GM21447 (cell line): ENCODE data around the gene PARD3B.

Experiments
- ATAC-seq: cut with Tn5 transposase; IDR thresholded peaks from one replicate; pipeline ENCODE4 v1.9.1; 2021; ENCODE audit not compliant: unreplicated experiment

PARD3B gene

DNA sequence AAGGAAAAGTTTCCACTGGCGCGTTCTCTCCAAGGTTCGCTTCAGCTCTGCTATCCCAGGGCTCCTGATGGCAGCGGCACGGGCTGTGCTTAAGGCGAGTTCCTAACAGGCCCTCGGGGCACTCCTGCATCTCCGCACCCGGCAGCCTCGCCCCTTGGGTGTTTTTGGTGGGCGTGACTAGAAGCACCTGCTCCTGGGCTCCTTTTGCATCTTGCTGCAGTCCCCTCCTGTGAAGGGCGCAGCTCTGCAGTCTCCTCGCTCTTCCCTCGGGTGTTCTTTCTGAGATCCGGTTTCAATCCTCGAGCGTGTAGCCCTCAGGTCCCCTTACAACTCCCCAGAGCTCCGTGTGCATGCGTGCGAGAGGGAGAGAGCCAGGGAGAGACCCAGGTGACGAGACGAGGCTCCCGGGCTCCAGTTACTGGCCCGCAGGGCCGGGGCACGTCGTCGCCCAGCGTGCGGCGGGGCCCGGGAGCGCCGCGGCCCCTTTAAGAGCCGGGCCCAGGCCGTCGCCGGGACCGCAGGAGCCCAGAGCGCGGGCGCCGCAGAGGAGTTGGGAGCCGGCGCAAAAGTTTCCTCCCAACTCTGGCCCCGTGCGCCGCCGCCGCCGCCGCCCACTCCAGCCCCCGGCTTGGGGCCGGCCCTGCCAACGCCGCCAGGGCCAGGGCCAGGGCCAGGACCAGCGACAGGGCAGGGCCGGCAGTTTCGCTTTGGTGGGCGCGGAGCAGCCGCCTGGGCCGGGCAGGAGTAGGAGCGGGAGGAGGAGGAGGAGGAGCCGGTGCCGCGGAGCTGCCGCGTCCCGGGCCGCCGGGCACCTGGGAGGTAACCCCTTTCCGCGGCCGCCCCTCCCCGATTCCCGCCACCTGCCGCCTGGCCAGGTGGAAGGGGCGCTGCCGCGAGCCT lies at the start of gene PARD3B:
Gene PARD3B, plus strand, starts transcription at position 515 of the 900 bp plus-strand sequence. CDS start 525 bp downstream, outside the sequence.
- ATAC-seq = peak; percentile 54

DNA sequence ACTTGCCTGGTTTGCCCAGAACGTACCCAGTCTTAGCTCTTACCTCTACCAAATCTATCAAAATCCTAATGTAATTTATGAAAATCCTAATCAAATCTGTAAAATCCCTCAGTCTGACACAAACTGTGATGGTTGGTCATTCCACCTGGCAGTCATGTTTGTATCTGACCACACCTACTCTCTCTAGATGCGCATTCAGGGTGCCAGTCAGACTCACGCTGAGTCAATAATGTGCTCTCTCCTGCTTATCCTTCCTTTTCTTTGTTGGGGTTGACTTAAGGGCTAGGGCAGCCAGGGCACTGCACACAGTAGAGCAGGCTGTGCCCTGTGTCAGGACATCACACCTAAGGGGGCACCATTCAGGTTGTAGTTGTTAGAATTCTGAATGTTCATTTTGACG lies 48.5 kb upstream of the PARD3B start:
- no peak for ATAC-seq

DNA sequence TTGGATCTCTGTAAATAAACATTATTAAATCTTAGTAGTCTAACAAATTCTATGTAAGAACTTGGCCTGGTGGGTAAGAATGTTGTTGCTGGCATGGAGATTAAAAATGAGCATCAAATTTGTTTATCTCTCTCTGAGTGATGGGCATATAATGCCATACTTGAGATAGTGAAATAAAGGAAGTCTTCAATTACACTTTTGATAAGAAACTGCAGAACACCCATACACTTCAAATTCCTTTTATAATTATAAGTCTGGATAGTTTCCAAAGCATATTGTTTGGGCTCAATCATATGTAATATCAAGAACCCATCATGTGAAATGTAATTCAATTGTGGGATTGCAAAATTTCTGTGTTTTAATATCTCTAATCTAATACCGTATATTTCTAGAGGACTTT lies 47.4 kb upstream of the PARD3B start:
- no peak for ATAC-seq

DNA sequence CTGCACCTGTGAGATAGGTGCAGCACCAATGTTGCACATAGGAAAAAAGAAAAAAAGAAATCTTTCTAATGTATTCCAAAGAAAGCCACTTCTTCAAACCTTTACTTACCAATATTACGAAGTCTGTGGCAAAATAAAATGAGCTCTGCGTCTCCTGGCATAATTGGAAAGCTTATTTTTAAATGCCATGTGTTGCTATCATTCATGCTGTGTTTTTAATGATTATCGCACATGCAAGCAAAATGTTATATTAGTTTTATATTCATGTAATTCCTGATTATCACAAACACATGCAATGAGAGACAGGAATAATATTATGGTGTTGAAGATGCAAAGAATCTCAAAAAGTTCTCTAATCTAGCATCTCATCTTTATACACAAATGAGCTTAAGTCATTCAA lies 47.0 kb upstream of the PARD3B start:
- no peak for ATAC-seq

DNA sequence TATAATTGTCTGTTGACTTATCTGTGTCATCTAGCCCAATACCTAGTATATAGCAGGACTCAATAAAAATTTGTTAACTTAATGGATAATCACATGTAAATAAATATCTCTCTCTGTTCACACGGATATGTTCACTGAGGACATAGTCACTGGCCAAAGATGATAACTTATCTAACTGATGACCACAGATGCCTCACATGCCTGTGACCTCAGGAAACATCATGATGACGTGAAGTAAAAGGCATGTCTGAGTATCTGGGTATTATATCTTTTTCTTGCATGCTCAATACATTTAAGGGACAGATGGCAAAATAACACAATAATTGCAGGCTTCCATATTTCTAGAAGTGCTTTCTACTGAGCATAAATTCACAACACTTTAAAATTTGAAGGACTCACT lies 41.4 kb upstream of the PARD3B start:
- no peak for ATAC-seq

DNA sequence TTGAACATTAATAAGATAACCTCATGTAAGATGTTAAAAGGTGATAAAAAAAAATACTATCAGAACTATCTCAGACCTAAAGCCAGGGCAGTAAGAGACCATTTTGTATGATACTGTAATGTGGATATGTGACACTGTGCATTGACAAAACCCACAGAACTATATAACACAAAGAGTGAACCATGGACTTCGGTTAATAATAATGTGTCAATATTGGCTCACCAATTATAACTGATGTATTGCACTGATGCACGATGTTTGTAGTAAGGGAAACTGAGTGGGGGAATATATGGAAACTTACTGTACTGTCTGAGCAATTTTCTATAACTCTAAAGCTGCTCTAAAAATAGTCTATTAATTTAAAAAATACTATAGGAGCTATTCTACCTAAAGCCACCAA lies 40.7 kb upstream of the PARD3B start:
- no peak for ATAC-seq

GRCh38 chr2:204505488-204505887 lies 39.8 kb upstream of the PARD3B start:
- ATAC-seq = no peak

GRCh38 chr2:204505946-204506345 lies 39.3 kb upstream of the PARD3B start:
- no peak for ATAC-seq

- no peak for ATAC-seq
Observed at GRCh38 chr2:204507636-204508035, 37.6 kb upstream of the PARD3B start.

DNA sequence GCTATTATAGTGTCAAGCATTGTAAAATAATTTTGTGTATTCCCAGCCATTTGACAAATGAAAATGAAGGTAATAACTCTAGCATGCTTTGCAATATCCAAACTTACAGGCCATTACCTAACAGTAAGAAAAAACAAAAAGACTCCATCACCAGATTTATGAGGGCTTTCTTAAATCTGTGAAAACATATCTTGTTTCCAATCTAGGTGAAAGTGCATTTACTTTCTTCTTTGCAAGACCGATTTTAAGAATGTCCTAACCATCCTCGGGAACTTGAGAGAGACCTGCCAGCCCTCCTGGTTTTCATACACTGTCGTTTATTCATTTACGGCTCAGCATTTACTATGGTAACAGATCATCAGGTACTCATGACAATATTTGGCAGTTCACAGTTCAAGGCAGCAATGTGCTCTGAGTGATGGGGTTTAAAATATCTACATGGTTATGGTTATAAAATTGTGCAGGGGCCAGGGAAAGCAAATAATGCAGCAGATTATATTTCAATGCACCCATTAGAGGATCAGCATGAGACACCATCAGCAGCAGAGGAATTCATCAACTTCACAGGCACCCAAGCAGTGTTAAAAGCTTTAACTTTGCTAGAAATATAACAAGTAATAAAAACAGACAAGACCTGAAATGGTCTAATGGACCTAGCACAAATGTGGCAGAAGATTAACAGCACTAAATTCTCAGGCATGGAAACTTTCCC lies 34.4 kb upstream of the PARD3B start:
- ATAC-seq = no peak

DNA sequence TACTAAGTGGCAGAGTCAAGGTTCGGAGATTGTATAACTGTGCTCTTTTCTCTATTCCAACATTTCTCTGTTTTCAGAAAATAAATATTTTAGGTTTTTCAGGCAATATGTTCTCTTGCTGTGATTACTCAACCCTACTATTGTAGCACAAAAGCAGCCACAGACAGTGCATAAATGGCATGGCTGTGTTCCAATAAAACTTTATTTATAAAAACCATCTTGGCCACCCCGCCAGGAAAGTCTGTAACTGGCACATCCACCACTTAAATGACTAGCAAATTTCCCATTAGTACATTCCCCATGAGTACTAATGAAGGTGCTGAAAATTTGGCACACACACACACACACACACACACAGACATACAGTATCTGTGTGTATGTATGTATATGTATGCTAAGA lies 30.8 kb upstream of the PARD3B start:
- no peak for ATAC-seq

- no peak for ATAC-seq
Observed at GRCh38 chr2:204515416-204515815, 29.9 kb upstream of the PARD3B start.

DNA sequence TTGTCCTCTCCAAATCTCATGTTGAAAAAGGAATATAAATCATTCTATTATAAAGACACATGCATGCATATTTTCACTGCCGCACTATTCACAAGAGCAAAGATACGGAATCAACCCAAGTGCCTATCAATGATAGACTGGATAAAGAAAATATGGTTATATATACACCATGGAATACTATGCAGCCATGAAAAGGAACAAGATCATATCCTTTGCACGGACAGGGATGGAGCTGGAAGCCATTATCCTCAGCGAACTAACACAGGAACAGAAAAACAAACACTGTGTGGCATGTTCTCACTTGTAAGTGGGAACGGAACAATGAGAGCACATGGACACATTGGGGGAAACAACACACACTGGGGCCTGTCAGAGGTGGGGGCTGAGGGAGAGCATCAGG lies 28.1 kb upstream of the PARD3B start:
- no peak for ATAC-seq

GRCh38 chr2:204529795-204530463 lies 15.3 kb upstream of the PARD3B start:
- no peak for ATAC-seq

GRCh38 chr2:204530464-204530805 lies 14.8 kb upstream of the PARD3B start:
- ATAC-seq = no peak

DNA sequence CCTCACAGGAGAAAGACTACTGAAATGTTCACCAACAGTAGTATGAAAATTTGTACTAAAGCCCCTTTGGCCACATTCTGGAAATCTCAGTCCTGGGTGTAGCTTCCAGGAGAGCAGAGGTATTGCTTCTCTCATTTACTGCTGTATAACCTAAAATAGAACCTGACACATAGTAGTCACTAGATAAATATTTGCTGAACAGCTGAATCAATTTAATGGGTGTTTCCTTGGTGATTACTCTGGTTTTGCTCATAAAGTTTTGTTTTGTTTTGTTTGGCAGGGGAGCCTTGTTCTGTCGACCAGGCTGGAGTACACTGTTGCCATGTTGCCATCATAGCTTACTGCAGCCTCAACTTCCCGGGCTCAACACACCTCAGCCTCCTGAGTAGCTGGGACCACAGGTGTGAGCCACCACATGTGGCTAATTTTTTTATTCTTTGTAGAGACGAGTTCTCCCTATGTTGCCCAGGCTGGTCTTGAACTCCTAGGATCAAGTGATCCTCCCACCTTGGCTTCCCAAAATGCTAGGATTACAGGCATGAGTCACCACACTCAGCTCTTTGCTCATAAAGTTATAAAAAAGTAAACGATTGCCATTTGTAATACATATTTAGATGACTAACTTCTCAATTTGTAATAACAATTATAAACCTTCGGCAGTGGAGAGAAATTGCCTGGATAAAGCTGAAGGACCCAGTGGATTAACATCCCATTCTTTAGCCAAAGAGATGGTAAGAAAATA lies 11.5 kb upstream of the PARD3B start:
- ATAC-seq = no peak

DNA sequence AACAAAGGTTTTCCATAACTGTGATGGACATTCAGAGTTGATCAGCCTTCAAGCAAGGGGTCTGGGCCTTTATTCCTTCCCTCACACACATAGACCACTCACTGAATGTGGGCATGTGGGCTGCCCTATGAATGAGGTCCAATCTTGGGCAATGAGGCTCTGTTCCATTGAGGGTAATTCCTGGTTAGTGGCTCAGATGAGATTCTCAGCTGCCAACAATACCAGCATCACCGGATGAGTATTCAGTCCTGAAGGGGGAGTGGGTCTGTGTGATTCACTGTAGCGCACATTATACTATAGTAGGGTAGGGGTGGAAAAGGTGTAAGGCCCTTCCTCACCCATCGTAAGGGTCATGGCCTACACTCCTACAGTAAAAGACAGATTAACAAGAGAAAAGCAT lies 9.9 kb upstream of the PARD3B start:
- ATAC-seq = no peak

DNA sequence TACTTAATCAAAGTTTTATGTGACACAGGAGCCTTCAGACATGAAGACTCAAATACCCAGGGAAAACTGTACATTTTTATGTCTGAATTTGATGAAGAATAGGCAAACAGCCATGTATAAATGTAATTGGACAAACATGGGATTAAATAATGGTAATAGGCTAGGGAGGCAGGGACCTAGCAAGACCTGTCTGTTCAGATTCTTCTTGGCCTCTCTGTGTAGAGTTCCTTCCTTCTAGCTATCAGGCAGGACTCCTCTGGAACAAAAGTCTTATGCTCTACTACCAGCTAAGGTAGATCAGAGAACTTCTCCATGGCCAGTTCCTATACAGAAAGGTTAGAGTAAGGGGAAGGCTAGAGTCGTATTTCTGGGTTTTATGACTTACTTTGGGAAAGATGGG lies 9.5 kb upstream of the PARD3B start:
- ATAC-seq = no peak

- ATAC-seq = no peak
Observed at GRCh38 chr2:204538182-204539018, 6.9 kb upstream of the PARD3B start.

DNA sequence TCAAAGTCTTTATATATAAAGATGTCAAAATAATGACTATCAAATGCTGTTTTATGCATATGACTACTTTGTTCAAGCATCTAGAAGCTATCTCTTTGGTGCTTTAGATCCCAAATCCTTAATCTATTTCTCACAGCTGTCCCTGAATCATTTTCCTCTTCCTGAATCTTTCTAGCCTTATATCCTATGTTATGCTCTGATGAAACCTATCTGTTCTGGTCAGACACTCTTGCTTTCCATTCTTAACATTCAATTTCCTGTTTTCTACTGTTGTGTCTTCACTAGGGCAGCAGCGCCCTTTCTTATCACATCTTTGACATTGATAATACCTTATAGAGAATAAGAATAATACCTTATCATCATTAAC lies 6.3 kb upstream of the PARD3B start:
- ATAC-seq = no peak
